Mesothelial cell of epicardium (in vitro differentiated cells): ENCODE data around the gene DMD. TPM values are rescaled to one million over a fixed set of nuclear protein-coding genes. Genes with fewer than 3 reads are reported as not detected.
A peak's percentile ranks its signal among the peaks of the same experiment; 100 is the strongest.

Source experiments
- DNase-seq, 2 experiments: peaks; one replicate each; pipeline ENCODE4 v3.0.0; 2021; ENCODE audit warnings: low spot score in 2 of 2; ENCODE audit not compliant: unreplicated experiment in 2 of 2
- H3K27ac Mint-ChIP-seq: 2 replicates; pipeline ENCODE4 v1.8.0; 2021; ENCODE audit warnings: mixed read lengths
- H3K27me3 Mint-ChIP-seq: 2 replicates; pipeline ENCODE4 v1.8.0; 2021; ENCODE audit warnings: low read depth, mixed read lengths
- H3K36me3 Mint-ChIP-seq: 2 replicates; pipeline ENCODE4 v1.8.0; 2021; ENCODE audit warnings: mixed read lengths
- H3K4me1 Mint-ChIP-seq: 2 replicates; pipeline ENCODE4 v1.8.0; 2021; ENCODE audit warnings: mixed read lengths
- H3K4me3 Mint-ChIP-seq: 2 replicates; pipeline ENCODE4 v1.8.0; 2021; ENCODE audit warnings: mild to moderate bottlenecking, moderate library complexity, mixed read lengths
- H3K9me3 Mint-ChIP-seq: 2 replicates; pipeline ENCODE4 v1.8.0; 2021; ENCODE audit warnings: mixed read lengths
- CTCF ChIP-seq: fragments of 200-600 bp; sonication (generic); IDR thresholded peaks from one replicate; pipeline ENCODE4 v1.5.0; 2021; ENCODE audit warnings: antibody characterized with exemption; ENCODE audit not compliant: unreplicated experiment
- total RNA-seq: library from RNA; stranded (reverse); gene quantifications from 3 replicates; pipeline ENCODE4 v1.2.1, GENCODE V29; 2021

The DMD gene
- total RNA-seq, 1 donor from 2014 or later: 79.4 TPM

GRCh38 chrX:32524385-32524784 is 687.0 kb downstream of the DMD start:
- DNase-seq: no peak
- Mint-ChIP-seq H3K9me3 (peaks cover 19% of the 10 kb centered on the region), H3K27ac (no peak overlapping the region), H3K4me1 (peaks cover 8% of the 10 kb centered on the region), H3K36me3 (peaks cover 22% of the 10 kb centered on the region), H3K4me3 (no peak overlapping the region), H3K27me3 (no peaks in the 10 kb centered on the region)
- TF ChIP-seq CTCF: no peak

DNA sequence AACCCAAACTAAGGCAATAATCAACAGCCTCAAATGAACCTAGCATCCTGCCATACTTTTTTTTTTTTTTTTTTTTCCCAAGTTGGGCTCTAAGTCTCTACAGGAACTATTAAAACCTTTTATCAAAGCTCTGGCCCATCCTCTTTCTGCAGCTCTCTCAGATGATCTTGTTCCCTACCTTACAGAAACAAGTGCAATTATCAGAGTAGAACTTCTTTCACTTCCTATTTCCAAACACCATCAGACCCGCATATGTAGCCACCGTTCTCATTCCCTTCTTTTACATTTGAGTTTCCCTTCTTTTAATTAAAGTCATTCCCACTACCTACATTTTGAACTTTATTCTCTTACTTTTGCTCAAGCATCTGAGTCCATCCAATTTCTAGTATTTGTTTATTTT is 690.6 kb downstream of the DMD start:
- Mint-ChIP-seq H3K36me3 (peaks cover 22% of the 10 kb centered on the region), H3K27ac (no peak overlapping the region), H3K4me3 (no peak overlapping the region), H3K9me3 (peaks cover 19% of the 10 kb centered on the region), H3K4me1 (peaks cover 17% of the 10 kb centered on the region), H3K27me3 (no peaks in the 10 kb centered on the region)
- DNase-seq: no peak
- no peak for TF ChIP-seq CTCF

DNA sequence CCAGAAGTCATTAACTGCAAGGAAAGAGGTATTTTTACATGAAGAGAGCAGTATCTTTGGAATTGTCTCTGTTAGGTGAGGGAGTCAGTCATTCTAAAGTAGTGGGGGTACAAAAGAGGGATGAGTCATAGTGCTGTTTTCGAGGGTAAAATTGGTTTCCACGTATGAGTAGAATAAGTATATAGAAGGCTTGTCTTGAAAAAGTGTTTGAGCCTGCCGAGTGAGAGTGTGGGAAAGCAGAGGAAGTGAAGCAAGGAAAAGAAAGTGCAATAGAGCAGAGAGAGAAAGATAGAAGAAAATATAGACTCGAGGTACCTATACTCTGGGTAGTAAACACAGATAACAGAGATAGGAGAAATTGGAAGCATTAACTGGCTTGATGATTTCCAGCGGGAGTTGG is 696.4 kb downstream of the DMD start:
- no peak overlapping the region for H3K4me3 Mint-ChIP-seq
- H3K27me3 Mint-ChIP-seq: no peaks in the 10 kb centered on the region
- H3K27ac Mint-ChIP-seq: peak overlapping the region; percentile 64
- H3K36me3 Mint-ChIP-seq: peaks cover 3% of the 10 kb centered on the region
- no peak for DNase-seq
- H3K4me1 Mint-ChIP-seq: peaks cover 53% of the 10 kb centered on the region
- peaks cover 5% of the 10 kb centered on the region for H3K9me3 Mint-ChIP-seq
- TF ChIP-seq CTCF: no peak

DNA sequence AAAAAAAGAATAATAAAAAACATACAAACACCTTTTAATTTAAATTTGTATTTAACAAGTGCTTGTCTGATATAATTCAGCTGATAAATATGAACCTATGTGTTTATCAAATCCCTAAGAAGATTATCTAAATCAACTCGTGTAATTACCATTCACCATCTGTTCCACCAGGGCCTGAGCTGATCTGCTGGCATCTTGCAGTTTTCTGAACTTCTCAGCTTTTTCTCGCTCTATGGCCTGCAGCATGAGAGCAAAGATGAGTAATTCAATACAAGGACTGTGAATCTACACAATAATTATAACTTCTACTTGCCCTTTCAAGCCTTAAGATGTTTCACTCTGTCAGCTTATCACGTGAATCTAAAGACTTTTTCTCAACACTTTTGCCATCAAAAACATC is 709.7 kb downstream of the DMD start:
- Mint-ChIP-seq H3K27ac (peak overlapping the region; percentile 50), H3K27me3 (no peaks in the 10 kb centered on the region)

DNA sequence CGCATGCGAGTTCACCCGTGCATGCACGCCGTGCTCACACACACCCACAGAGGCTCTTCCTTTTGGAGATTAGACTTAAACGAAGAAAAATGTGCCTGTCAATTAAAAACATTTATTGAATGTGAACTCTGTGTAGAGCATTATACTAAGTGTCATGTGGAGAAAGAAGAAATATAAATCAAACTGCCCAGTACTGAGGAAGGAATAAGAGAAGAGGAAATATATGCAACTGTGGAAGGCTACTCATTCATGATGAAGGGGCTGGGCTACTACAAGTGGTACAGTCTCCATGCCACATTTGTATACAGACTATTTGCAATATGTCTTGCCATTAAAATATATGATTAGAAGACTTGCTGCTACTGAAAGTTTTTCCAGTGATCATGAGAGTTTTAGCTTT is 714.7 kb downstream of the DMD start:
- TF ChIP-seq CTCF: no peak
- Mint-ChIP-seq H3K27ac (no peak overlapping the region), H3K36me3 (no peaks in the 10 kb centered on the region), H3K9me3 (no peaks in the 10 kb centered on the region), H3K4me3 (no peak overlapping the region), H3K4me1 (peaks cover 7% of the 10 kb centered on the region), H3K27me3 (no peaks in the 10 kb centered on the region)
- DNase-seq: no peak

More for the DNA sequence above, 709.7 kb downstream of the DMD start:
- Mint-ChIP-seq H3K4me3 (no peak overlapping the region), H3K9me3 (peaks cover 7% of the 10 kb centered on the region), H3K4me1 (peaks cover 16% of the 10 kb centered on the region), H3K36me3 (peaks cover 5% of the 10 kb centered on the region)
- no peak for TF ChIP-seq CTCF
- no peak for DNase-seq

- Mint-ChIP-seq H3K4me3 (no peak overlapping the region), H3K27me3 (no peaks in the 10 kb centered on the region), H3K9me3 (no peaks in the 10 kb centered on the region), H3K36me3 (peaks cover 5% of the 10 kb centered on the region), H3K27ac (no peak overlapping the region), H3K4me1 (peaks cover 6% of the 10 kb centered on the region)
- no peak for TF ChIP-seq CTCF
- DNase-seq: no peak
These were observed 715.5 kb downstream of the DMD start for GRCh38 chrX:32495855-32496254.
